Stimulated activated CD4-positive, alpha-beta T cell treated with anti-CD3 and anti-CD28 coated beads, TNF-alpha, amount 100 ng/mL, for 4 hours (primary cell): Measurements from ENCODE around the gene MYO5B.
"Not testable (repeated sequence)": the region's sequence is repeated elsewhere in the genome, so short reads cannot be mapped to it uniquely, and the experiment has no call there.

ENCODE experiments used
- DNase-seq, 3 experiments: peaks; one replicate each; pipeline ENCODE4 v3.0.0-alpha.2; 2020; ENCODE audit warnings: low read depth in 3 of 3

The MYO5B gene

GRCh38 chr18:49922228-49922627 lies 272.7 kb downstream of the MYO5B start:
- no peak for DNase-seq

DNA sequence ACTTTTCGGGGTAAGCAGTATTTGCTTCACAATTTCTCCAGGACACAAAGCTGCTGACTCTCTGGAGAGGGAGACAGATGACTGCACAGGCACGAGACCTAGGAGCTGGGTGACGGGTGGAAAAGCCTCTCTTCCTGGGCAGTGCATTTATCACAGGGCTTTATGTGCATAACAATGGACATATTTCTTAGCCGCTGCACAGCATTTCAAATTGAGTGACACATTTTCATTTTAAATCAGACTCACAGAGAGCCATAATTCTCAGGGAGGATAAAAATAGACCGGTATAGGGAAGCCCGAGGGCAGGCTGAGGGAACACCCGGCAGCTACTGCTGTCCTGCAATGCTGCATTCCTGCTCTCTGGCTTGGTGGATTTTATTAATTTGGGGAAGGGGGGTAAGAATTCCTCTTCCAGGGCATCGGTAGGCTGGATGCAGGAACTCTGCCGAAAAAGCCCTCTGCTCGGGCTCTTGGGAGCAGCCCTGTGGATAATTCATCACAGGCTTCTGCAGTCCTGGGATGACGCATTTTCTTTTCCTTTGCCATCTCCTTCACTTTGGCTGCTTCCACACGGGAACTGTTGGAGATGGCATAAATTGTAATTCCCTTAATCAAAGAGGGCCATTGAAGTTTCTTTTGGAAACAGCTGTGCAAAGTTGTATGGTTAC lies 273.5 kb downstream of the MYO5B start:
- DNase-seq, result no peak

- DNase-seq, result no peak
Observed at GRCh38 chr18:49920731-49921130, 274.2 kb downstream of the MYO5B start.

DNA sequence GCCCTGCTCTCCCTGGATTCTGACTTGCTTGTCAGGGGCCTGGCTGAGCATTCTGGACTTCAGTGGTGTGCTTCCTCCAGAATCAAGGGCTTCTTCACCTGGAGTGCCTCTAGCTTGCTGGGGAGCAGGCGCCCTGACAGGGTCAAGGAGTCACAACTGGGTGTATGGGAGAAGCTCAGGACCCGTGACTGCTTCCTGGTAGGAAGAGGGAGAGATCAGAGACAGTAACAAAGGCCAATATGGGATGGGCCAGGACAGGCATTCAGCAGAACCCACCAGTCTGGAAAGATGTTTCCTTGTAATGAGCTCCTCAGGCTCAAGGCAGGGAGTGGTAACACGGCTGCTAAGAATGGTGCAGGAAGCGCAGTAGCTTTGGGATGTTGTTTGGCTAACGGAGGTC lies 277.2 kb downstream of the MYO5B start:
- DNase-seq, result no peak

DNA sequence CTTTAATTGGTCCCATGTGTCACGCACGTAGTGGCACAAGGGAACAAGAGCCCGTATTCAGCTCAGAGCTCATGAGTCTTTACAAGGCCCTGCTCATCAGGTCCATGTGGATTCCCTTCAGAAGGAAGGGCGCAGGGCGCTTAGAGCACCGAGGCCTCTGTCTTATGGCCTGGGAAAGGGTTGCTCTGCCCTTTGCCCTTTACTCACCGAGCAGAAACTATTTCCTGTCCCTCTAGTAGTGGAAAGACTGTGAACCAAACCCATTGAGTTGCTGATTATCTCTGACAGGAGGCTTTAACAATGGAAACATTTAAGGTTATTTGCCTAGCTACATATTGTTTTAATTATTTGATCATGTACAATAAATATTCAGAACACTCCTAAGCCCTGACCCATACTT lies 279.6 kb downstream of the MYO5B start:
- DNase-seq, result no peak

- no peak for DNase-seq
Observed at GRCh38 chr18:49913221-49913620, 281.7 kb downstream of the MYO5B start.

GRCh38 chr18:49911427-49911826 lies 283.5 kb downstream of the MYO5B start:
- DNase-seq, result no peak

GRCh38 chr18:49910986-49911385 lies 284.0 kb downstream of the MYO5B start:
- no peak for DNase-seq

DNA sequence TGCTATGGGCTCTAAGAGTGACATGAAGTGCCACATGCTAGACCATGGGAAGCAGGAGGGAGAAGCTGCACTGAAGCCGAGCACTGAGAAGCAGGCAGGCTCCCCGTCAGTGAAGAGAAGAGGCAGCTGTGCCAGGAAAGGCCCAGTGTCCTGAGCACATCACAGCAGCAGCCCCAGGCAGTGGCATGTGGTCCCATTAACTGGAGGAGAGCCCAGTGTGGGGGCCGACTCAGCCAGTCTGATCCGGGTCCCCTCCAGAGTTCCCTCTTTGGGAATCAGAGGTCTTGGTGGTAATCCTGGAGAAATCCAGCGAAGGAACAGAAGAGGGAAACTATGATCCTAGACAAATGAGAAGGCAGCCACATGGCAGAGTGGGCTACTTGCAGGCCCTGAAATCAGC lies 284.9 kb downstream of the MYO5B start:
- no peak for DNase-seq

- no peak for DNase-seq
Observed at GRCh38 chr18:49907346-49907929, 287.5 kb downstream of the MYO5B start.

GRCh38 chr18:49905771-49906170 lies 289.2 kb downstream of the MYO5B start:
- no peak for DNase-seq

DNA sequence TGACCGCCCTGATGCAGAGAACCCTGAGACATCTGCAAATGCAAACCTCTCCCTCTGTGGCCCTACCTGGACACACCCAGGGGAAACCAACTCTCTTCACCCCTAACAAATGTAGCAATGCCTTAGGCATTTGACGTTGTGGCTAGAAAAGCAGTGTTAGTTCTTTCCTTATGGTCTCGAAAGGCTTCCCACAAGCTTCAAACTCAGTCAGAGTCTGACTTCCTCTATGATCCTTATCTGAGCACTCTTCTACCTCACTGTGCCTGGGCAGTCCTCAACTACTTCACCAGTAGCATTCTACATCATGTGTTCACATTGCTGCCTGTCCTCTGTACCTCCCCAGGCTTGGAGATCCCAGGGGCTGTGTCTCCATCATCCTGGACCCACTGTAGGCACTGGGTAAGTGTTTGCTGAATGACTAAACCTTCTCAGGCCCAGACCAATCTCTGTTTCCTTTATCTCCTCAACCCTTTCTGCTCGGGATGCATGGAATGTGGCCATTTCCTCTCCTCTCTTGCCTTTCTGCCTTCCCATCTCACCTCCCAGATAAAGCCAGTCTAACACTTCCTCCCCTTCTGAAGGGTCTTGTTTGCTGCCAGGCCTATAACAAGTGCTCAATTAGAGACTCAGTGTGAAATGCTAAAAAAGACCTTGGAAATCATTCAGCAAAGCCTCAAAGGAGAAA lies 289.9 kb downstream of the MYO5B start:
- no peak for DNase-seq

DNA sequence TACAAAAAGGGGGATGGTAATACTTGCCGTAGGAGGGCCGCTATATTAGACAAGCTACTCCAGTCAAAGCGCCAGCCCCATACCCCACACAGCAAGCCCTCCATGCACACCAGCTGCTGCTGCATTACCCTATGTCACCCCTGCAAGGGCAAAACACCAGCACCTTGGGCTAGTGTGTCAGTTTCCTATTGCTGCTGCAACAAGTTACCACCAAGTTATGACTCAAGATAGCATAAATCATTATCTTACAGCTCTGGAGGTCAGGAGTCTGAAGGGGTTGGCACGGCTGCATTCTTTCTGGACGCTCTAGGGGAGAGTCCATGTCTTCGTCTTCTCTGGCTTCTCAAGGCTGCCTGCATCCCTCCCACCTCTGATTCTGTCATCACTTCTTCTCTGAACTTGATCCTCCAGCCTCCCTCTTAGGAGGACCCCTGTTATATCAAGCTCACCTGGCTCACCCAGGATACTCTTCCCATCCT lies 293.0 kb downstream of the MYO5B start:
- DNase-seq, result no peak

GRCh38 chr18:49899657-49900330 lies 295.2 kb downstream of the MYO5B start:
- DNase-seq, result no peak

DNA sequence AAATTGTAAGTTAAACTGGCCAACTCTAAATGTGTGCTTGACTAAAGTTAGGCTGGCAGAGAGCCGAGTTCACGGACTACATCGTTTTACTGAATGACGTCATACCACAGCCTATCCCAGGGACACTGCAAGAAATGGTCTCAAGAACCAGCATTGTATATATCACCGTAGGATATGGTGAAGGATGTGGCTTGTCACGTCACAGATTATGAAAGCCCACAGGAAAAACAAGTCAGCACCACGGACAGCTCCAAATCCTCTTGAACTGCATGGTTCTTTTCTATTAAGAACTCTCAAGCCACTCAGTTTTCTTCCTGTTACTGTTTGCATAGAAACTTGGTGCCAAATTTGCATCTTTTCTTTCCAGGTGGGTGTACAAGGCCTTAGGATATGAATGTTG lies 296.5 kb downstream of the MYO5B start:
- peak in 1 of 3 experiments; percentile 13 for DNase-seq

GRCh38 chr18:49894517-49895226 lies 300.3 kb downstream of the MYO5B start:
- no peak for DNase-seq

DNA sequence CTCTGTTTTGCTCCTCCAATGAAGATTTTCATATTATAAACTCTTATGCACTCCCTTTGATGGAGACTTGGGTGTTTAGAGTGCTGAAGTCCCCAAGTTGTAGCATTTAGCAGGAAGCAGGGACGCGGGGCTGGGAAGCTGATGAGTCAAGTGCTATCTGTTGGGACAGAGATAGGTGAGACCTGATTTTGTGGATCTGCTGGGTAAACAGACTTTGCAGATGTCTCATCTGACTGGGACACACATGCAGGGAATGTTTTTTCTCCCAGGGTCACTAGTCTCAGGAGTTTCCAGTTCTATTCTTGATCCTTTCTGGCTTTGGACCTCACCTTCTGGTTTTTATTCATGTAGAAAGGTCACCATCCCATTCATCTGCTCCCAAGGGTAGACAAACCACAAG lies 301.9 kb downstream of the MYO5B start:
- no peak for DNase-seq

- no peak for DNase-seq
Observed at GRCh38 chr18:49892148-49892924, 302.6 kb downstream of the MYO5B start.

- DNase-seq, result no peak
Observed at GRCh38 chr18:49890041-49890440, 304.9 kb downstream of the MYO5B start.

DNA sequence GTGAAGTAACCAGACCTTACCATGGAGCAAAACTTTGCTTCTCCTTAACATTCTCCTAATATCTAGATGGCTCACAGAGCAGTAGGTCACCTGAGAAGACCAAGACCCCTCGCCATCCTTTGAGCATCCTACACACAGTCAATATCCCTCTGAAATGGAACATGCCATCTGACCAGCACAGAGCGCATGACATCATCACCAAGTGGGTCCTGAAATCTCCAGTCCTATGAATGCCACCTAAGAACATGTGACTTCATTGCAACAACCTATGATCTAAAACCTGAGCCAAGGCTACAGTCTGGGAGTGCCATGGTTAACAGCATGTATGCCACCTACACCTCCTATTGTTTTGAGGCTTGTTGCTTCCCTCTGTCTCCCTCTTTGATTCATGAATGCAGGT lies 305.4 kb downstream of the MYO5B start:
- DNase-seq, result not testable (repeated sequence)
